Measurements from ENCODE around the gene CYTH4. TPM values are rescaled to one million over a fixed set of nuclear protein-coding genes. Genes with fewer than 3 reads are reported as not detected.

The CYTH4 gene
- total and polyA plus RNA-seq, 10 of the 15 experiments (the other 5 are each of a cell fraction or from before 2014, with no cell fraction given) = 1.5 to 27.3 (median 16.9) TPM

DNA sequence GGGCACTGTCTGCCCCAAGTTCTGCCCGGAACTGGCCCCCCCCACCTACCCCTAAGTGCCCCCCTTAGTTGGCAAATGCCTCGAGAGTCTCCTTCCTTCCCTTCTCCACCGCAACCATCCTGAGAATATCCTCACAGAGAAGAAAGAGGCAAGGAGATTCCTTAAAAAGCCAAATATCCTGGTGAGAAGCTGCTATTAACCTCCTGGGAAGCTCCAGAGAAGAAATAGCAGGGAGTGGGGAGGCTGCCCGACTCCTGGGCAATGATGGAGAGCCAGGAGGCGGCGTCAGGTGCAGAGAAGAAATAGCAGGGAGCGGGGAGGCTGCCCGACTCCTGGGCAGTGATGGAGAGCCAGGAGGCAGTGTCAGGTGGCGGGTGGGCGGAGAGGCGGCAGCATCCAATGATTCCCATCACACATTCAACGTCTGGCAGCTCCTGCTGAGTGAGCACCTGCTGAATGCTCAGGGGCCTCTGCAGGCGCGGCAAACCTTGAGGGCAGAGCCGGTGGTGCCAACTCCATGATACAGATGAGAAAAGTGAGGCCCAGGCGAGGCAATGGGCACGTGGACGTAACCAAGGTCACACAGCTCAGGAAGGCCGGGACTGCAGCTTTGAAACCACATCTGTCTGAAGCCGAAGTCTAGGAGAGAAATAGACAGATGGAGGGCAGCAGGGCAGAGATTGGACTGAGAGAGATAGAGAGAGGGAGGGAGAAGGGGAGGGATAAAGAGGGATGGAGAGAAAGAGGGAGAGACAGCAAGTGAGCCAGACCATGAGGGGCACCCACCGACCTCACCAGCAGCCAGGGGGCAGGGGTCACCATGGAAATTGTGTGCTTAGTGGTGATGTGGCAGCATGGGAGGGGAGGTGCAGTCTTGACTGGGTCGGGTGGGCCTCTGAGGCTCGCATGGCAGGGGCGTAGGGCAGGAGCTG, 58.3 kb downstream of the CYTH4 start (continued):
- TF ChIP-seq FOXM1 (IDR thresholded peaks at IDR 0.05; ENCODE audit: low read depth, low read length) (no peak), SPI1 (IDR thresholded peaks at IDR 0.05; ENCODE audit: borderline replicate concordance, insufficient read depth, low read depth, low read length) (no peak)

DNA sequence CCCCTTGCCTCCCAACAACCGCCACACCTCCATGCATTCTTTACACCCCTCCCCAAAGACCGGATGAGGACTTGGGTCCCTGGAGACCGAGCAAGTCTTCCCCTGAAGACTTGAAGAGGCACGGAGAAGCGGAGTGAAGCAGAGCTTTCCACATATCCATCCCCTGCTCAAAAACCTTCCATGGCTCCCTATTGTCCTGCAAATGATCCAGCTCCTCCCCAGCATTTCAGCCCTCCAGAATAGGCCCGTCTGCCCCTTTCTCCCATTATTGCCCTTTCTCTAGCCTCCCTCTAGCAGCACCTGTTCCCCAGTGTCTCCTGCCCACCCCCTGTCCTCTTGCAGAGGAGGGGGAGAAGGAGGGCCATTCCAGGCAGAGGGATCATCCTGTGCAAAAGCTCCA, 59.8 kb downstream of the CYTH4 start:
- Histone ChIP-seq H3K4me2 (ENCODE audit: control insufficient read depth, insufficient read depth) (no peak overlapping the region), H3K27me3 (replicated peaks in 1 of 2; ENCODE audit: control insufficient read depth in 2 of 2, insufficient read depth in 2 of 2, low read length in 1 of 2) (no peaks in the 10 kb centered on the region), H3K4me1 (ENCODE audit: control insufficient read depth, insufficient read depth, low read length) (peaks cover 21% of the 10 kb centered on the region), H3K9me3 (replicated peaks; ENCODE audit: control insufficient read depth, insufficient read depth, low read length) (no peaks in the 10 kb centered on the region), H3K9ac (ENCODE audit: control insufficient read depth, insufficient read depth, low read length) (no peak overlapping the region), H3K36me3 (ENCODE audit: control insufficient read depth in 2 of 2, insufficient read depth in 2 of 2, low read length in 1 of 2) (no peaks in the 10 kb centered on the region), H4K20me1 (ENCODE audit: control insufficient read depth, insufficient read depth) (no peaks in the 10 kb centered on the region), H3K79me2 (ENCODE audit: control insufficient read depth, insufficient read depth, low read length) (no peaks in the 10 kb centered on the region), H2AFZ (ENCODE audit: control insufficient read depth, low read depth, low read length) (no peak overlapping the region), H3K4me3 (no peak overlapping the region), H3K27ac (ENCODE audit: control insufficient read depth, insufficient read depth) (no peak overlapping the region)
- in situ Hi-C loops (cut with MboI) = no loop called here
- ChIA-PET CTCF (interaction anchor here (0.9 to 1.5 kb wide), 2 partner anchors 11 to 82 kb away, joined by 3 to 5 read pairs; no protein-coding TSS in a partner anchor), SMC1A (ENCODE audit: uncharacterized antibody, unreplicated experiment) (interaction anchor here (1.1 to 1.7 kb wide), 2 partner anchors 8 to 10 kb away, joined by 3 to 4 read pairs; no protein-coding TSS in a partner anchor), POLR2A (no interaction called here), RAD21 (ENCODE audit: unreplicated experiment) (interaction anchor here (1.2 kb wide), 1 partner anchor 24 kb away, joined by 3 read pairs; no protein-coding TSS in a partner anchor)
- TF ChIP-seq KDM1A (IDR thresholded peaks at IDR 0.05; ENCODE audit: borderline replicate concordance) (no peak), ELK1 (IDR thresholded peaks at IDR 0.05; ENCODE audit: low read depth, low read length) (no peak), MEF2B (IDR thresholded peaks at IDR 0.05; ENCODE audit: partially characterized antibody, poor library complexity, severe bottlenecking) (peak; percentile 47), CBX3 (IDR thresholded peaks at IDR 0.05; ENCODE audit: borderline replicate concordance, low read depth) (no peak)
- DNase-seq (ENCODE audit: low read depth, low spot score) (no peak), FAIRE-seq (no peak), ATAC-seq (no peak)
- 7% methylated on average over 6 of the region's 6 CpGs for WGBS (ENCODE audit: insufficient coverage, insufficient replicate concordance, low lambda C conversion rate, missing lambda C conversion rate)
- BruUV-seq (replicated peaks) = no TSS peak
- intact Hi-C loops (cut with micrococcal nuclease; ENCODE audit: unreplicated experiment) = no loop called here

Data from GM12878 (cell line).